Activated gamma-delta T cell treated with Interleukin-2 at 50 U/mL for 16 hours (primary cell): Measurements from ENCODE around the gene CRY2.
"Not testable (repeated sequence)": the region's sequence is repeated elsewhere in the genome, so short reads cannot be mapped to it uniquely, and the experiment has no call there.

Source experiments
- DNase-seq: peaks from one replicate; pipeline ENCODE4 v3.0.0-alpha.2; 2020

The CRY2 gene

DNA sequence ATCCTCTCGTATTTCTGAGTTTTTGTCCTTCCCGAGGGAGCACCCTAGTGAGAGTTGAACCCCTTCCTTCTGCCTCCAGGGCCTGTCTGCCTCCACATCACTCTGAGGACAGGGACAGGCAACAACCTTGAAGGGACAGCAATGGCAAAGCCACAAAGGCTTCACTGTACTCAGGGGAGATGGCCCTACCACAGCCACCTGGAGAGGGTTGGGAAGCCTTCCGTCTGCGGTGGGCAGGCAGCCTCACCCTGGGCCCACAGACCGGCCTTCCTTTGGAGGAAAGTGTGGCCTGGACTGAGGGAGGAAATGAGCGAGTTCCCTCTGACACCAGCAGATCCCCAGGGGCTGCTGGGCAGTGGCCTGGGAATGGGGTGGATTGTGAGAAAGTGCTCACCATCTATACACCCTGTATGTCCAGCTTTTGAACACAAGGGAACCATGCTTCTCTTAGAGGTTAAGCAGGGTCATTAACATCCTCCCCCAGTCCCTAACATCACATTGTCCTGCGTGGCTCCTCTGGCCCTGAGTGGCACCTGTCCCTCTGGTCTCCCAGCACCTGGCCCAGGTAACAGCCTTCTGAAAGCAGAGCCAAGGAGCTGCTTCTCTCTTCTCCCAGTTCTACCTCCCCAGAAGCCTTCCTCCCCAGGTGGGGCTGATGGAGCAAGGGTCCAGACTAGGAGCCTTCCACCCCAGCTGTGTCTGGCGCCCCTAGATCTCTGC lies 35.5 kb upstream of the CRY2 start:
- DNase-seq, result no peak

DNA sequence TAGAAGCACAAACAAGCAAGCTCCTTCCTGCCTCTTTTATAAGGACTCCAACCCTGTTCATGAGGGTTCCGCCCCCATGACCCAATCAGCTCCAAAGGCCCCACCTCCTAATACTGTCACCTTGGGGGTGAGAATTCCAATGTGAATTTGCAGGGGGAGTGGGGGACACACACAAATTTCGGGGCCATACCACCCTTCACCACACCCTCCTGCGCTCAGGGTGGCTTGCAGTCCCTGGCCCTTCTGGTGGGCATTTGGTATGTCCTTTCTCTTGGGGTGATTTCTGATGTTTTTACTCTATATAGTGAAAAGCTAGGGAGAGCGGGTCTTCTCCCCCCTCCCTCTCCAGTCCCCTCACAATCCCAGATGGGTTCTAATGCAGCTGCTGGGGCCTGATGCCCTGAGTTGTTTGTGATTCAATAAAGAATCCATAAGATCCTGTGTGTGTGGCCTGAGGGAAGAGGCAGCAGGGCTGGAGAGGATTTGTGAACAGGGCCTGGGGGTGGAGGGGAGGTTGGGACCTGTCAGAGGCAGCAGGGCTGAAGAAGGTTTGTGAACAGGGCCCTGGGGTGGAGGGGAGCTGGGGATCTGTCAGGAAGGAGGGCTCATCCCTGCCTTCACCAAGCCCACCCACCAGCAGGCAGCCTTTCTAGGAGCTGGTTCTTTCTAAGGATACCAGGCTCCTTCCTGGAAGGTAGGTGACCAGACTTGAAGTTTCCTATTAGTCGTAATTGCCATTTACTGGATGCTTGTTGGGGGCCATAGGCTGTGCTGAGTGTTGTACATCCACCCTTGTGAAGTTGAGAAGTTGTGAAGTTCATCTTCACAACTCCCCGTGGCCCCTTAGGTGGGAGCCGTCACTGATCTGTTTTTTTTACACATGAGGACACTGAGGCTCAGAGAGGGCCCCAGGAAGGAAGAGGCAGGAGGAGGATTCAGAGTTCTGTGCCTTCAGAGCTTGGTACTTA lies 34.4 kb upstream of the CRY2 start:
- no peak for DNase-seq

GRCh38 chr11:45815747-45816146 lies 31.5 kb upstream of the CRY2 start:
- no peak for DNase-seq

- DNase-seq, result no peak
Observed at GRCh38 chr11:45816614-45817013, 30.7 kb upstream of the CRY2 start.

GRCh38 chr11:45817191-45817590 lies 30.1 kb upstream of the CRY2 start:
- no peak for DNase-seq

GRCh38 chr11:45818961-45819605 lies 28.2 kb upstream of the CRY2 start:
- no peak for DNase-seq

DNA sequence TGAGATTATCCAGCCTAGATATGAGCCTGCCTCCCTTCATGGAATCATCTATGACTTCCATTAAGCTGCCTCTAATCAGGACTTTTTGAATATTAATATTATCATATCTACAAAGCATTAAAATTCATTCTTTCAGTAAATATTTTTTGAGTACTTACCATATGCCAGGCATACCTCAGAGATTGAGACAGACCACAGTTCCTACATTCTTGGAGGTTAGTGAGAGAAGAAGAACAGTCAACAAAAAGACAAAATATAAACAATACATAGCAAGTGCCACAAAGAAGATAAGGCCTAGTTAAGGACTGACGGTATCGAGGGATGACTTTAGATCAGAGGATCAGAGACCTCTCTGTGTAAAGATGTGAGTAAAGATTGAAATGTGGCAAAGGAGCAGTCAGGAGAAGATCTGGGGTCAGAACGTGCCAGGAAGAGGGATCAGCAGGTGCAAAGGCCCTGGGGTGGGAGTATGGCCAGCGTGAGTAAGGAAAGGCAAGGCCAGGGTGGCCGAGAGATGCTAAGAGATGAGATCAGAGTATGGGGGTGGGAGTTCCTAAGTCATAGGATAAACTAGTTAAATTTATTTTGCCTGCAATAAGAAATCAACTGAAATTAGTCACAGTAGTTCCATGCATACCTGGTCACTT lies 26.9 kb upstream of the CRY2 start:
- DNase-seq, result no peak

DNA sequence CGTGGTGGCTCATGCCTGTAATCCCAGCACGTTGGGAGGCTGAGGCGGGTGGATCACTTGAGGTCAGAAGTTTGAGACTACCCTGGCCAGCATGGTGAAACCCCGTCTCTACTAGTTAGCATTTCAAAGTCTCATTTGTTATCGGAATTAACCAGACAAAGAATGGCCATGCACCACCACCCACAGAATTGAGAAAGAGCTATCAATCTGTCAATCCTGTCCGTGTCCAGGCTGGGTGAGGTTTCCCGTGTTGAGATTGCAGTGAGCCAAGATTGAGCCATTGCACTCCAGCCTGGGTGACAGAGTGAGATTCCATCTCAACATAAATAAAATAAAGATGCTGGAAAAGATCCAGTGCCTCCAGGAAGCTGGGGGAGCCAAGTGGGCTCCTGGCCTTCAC lies 20.8 kb upstream of the CRY2 start:
- not testable (repeated sequence) for DNase-seq

GRCh38 chr11:45827123-45827522 lies 20.2 kb upstream of the CRY2 start:
- DNase-seq, result no peak

GRCh38 chr11:45828996-45829395 lies 18.3 kb upstream of the CRY2 start:
- no peak for DNase-seq

DNA sequence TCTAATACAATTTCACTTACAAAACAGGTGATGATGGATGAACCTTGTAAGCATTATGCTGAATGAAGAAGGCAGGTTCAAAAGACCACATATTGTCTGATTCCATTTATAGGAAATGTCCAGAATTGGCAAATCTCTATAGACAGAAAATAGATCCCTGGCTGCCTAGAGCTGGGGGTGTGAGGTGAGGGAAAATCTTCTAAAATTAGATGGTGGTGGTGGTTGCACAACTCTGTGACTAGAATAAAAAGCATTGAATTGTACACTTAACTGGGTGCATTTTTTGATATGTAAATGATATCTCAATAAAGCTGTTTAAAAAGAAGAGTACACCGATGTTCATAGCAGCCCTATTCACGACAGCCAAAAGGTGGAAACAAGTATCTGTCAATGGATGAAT lies 16.7 kb upstream of the CRY2 start:
- no peak for DNase-seq

DNA sequence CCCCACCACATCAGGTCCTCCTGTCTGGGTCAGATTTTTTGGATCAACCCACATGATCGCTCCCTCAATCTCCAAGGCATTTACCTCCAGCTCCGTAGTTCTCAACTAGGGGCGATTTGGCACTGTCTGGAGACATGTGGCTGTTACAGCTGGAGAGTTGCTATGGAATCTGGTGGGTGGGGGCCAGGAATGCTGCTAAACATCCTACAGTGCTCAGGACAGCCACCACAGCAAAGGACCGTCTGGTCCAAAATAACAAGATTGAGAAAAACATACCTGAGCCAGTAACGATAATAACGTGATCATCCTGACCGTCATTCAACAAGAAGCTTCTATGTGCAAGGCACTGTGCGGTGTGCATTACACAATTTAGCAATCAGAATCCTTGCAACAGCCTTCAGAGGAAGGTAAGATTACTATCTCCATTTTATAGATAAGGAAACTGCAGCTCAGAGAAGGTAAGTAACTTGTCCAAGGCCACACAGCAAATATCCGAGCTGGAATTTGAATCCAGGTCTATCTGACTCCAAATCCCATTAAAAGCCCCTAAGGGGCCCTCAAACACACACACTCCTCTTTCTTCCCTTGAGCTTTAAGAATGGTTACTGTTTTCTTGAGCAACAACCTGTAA lies 14.3 kb upstream of the CRY2 start:
- DNase-seq, result no peak

DNA sequence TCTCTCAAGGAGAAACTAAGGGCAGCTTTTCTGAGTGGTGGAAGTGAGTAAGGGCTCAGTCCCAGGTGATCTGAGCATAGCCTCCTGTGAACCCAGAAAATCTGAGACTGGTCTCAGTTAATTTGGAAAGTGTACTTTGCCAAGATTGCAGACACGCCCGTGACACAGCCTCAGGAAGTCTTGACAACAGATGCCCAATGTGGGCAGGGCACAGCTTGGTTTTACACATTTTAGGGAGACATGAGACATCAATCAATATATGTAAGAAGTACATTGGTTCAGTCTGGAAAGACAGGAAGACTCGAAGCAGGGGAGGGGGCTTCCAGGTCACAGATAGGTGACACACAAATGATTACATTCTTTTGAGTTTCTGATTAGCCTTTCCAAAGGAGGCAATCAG lies 13.5 kb upstream of the CRY2 start:
- no peak for DNase-seq

DNA sequence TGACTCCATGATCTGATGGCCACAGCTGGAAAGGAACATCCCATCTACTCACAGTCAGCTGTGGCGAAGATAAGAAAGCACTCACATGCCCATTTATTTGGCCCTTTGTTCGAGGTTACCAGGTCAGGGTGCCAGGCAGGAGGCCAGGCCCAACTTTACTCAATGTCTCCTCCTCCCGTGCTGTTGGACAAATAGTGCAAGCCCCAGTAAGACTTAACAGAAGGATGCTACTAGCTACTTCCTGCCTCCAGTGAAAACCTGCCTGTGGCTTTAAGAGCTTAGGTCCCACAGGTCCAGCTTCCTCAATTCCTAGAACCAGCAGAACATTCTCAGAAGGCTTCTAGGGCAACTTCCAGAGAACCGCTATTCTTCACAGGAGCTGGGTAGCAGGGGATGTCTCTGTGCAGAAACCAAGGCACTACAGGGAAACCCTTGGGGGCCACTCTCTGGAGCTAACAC lies 12.9 kb upstream of the CRY2 start:
- DNase-seq, result no peak

GRCh38 chr11:45839204-45839603 lies 8.1 kb upstream of the CRY2 start:
- no peak for DNase-seq

DNA sequence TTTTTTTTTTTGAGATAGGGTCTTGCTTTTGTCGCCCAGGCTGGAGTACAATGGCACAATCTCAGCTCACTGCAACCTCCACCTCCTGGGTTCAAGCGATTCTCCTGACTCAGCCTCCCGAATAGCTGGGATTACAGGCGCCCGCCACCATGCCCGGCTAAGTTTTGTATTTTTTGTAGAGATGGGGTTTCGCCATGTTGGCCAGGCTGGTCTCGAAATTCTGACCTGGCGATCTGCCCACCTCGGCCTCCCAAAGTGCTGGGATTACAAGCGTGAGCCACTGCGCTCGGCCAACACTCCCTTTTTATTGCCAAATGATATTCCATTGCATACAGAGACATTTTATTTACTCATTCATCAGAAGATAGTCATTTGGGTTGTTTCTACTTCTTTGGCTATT lies 7.0 kb upstream of the CRY2 start:
- DNase-seq, result not testable (repeated sequence)

DNA sequence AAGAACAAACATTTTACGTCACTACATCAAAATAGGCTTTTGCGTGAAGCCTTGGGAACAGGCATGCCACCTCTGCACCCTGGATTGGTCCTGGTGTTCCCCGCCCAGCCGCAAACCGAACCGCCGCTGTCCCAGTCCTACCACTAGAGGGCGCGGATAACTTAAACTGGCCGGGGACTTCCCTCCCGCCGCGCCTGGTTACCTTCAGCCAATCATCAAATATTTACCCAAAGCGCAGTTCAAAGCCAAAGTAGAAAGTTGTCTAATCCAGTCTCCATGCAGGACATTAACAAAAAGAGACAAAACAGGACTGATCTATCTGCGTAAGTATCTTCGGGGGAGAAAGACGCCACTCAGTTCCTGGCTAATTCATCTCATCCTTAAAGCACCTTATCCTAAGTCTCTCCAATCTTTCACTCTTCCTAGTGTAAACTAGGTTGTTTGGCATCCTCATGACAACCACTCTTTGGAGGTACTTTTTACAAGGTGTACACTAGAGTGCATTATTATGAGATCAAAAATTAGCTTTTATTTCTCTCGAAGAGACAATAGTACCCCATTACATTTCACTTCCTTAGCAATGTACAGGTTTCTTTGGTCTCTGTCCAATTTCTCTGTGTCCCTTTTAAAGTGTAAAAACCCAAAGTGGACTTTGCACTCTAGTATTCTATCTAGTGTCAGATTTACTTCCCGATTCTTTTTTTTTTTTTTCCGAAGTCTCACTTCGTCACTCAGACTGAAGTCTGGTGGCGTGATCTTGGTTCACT lies 3.9 kb upstream of the CRY2 start:
- DNase-seq, result peak; percentile 85

GRCh38 chr11:45844822-45845578 lies 2.3 kb upstream of the CRY2 start:
- no peak for DNase-seq

GRCh38 chr11:45846174-45846675 lies 1.1 kb upstream of the CRY2 start:
- no peak for DNase-seq

DNA sequence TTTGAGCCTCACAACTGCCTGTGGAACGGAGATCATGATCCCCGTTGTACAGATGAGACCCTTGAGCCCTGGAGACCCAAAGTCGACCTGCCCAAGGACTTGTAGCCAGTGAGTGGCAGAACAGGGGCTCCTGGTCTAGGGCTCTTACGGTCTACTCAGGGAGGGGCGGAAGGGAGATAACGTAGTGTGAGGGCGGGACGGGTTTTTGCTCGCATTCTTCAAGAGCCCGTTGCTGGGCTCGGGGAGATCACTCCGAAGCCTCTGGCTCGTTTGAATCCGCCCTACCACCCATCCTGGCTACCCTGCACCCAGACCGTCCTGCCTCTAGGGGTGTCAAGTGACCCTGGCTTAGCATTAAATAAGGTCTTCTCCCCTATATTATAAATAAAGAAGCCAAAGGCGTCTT lies 639 bp downstream of the CRY2 start:
- peak; percentile 32 for DNase-seq

- no peak for DNase-seq
Observed at GRCh38 chr11:45848654-45849081, 1.4 kb downstream of the CRY2 start.
